CD14-positive monocyte (primary cell): ENCODE results near the gene ATP6V0A4. TPM values are rescaled to one million over a fixed set of nuclear protein-coding genes. Genes with fewer than 3 reads are reported as not detected.
"Not testable (repeated sequence)": the region's sequence is repeated elsewhere in the genome, so short reads cannot be mapped to it uniquely, and the experiment has no call there.

ENCODE experiments used
- DNase-seq, 3 donors: peaks; one replicate each; pipeline ENCODE4 v3.0.0-alpha.2; 2011 to 2022
- H2AFZ ChIP-seq: 2 replicates; pipeline ENCODE4 v1.6.0; 2012; ENCODE audit warnings: mild to moderate bottlenecking, low read depth, low read length, inconsistent platforms; ENCODE audit not compliant: insufficient read depth, poor library complexity, severe bottlenecking
- H3K27ac ChIP-seq, 2 donors: 1 replicate in 1 of 2; 2 replicates in 1 of 2; pipeline ENCODE4 v1.5.1; 2012 to 2013; ENCODE audit warnings: low read length in 2 of 2, control low read depth in 1 of 2, inconsistent platforms in 1 of 2, low read depth in 1 of 2, mild to moderate bottlenecking in 1 of 2
- H3K27me3 ChIP-seq, 2 donors: one replicate each; pipeline versions ENCODE4 v1.6.0 to v1.6.1; 2011 to 2013; ENCODE audit warnings: low read length in 2 of 2; ENCODE audit not compliant: control insufficient read depth in 2 of 2, insufficient read depth in 2 of 2
- H3K36me3 ChIP-seq, 2 donors: replicated peaks in 1 of 2; 1 replicate in 1 of 2; 2 replicates in 1 of 2; pipeline versions ENCODE4 v1.5.1 to v1.6.1; 2012 to 2013; ENCODE audit warnings: low read length in 2 of 2, control low read depth in 1 of 2, inconsistent platforms in 1 of 2, mild to moderate bottlenecking in 1 of 2; ENCODE audit not compliant: insufficient read depth in 2 of 2, control insufficient read depth in 1 of 2
- H3K4me1 ChIP-seq, 2 donors: 1 replicate in 1 of 2; 2 replicates in 1 of 2; pipeline versions ENCODE4 v1.5.1 to v1.6.1; 2012 to 2013; ENCODE audit warnings: low read length in 2 of 2, control low read depth in 1 of 2, inconsistent platforms in 1 of 2, mild to moderate bottlenecking in 1 of 2, moderate library complexity in 1 of 2; ENCODE audit not compliant: insufficient read depth in 2 of 2, control insufficient read depth in 1 of 2
- H3K4me2 ChIP-seq: replicated peaks from 2 replicates; pipeline ENCODE3; 2012; ENCODE audit warnings: low read length, moderate library complexity, mild to moderate bottlenecking; ENCODE audit not compliant: poor library complexity, severe bottlenecking; ENCODE audit errors: extremely low read depth
- H3K4me3 ChIP-seq, 3 experiments: fragments of 200-600 bp in 1 of 3; sonication (generic) in 1 of 3; replicated peaks in 1 of 3; 1 replicate in 2 of 3; 2 replicates in 1 of 3; pipeline ENCODE4 v1.5.1; 2011 to 2013; ENCODE audit warnings: low read length in 3 of 3, mild to moderate bottlenecking in 3 of 3, control low read depth in 2 of 3, low read depth in 2 of 3, inconsistent platforms in 1 of 3, moderate library complexity in 1 of 3
- H3K79me2 ChIP-seq: 2 replicates; pipeline ENCODE4 v1.6.0; 2012; ENCODE audit warnings: mild to moderate bottlenecking, control low read depth, inconsistent platforms, low read length, moderate library complexity; ENCODE audit not compliant: insufficient read depth
- H3K9ac ChIP-seq: 2 replicates; pipeline ENCODE4 v1.6.0; 2017; ENCODE audit warnings: low read length, mild to moderate bottlenecking; ENCODE audit not compliant: insufficient read depth, poor library complexity, severe bottlenecking
- H3K9me3 ChIP-seq, 2 donors: replicated peaks in 1 of 2; 1 replicate in 1 of 2; 2 replicates in 1 of 2; pipeline versions ENCODE4 v1.5.1 to v1.6.1; 2012 to 2013; ENCODE audit warnings: low read length in 2 of 2, control low read depth in 1 of 2; ENCODE audit not compliant: control insufficient read depth in 1 of 2, insufficient read depth in 1 of 2
- H4K20me1 ChIP-seq: 2 replicates; pipeline ENCODE4 v1.6.0; 2012; ENCODE audit warnings: mild to moderate bottlenecking, low read length, control low read depth, moderate library complexity; ENCODE audit not compliant: insufficient read depth
- H3K27ac Mint-ChIP-seq, 7 donors: one replicate each; pipeline ENCODE4 v1.8.0; 2020; ENCODE audit warnings: mild to moderate bottlenecking in 7 of 7, mixed read lengths in 7 of 7, moderate library complexity in 6 of 7, inconsistent platforms in 2 of 7
- H3K27me3 Mint-ChIP-seq, 3 donors: one replicate each; pipeline ENCODE4 v1.8.0; 2021 to 2022; ENCODE audit warnings: low read depth in 3 of 3, mild to moderate bottlenecking in 3 of 3, mixed read lengths in 3 of 3, moderate library complexity in 3 of 3, inconsistent platforms in 1 of 3
- H3K36me3 Mint-ChIP-seq, 2 donors: one replicate each; pipeline ENCODE4 v1.8.0; 2020; ENCODE audit warnings: mixed read lengths in 2 of 2, inconsistent platforms in 1 of 2, mild to moderate bottlenecking in 1 of 2
- H3K4me1 Mint-ChIP-seq: one replicate; pipeline ENCODE4 v1.8.0; 2020; ENCODE audit warnings: mild to moderate bottlenecking, mixed read lengths
- H3K4me3 Mint-ChIP-seq, 2 donors: one replicate each; pipeline ENCODE4 v1.8.0; 2020; ENCODE audit warnings: mild to moderate bottlenecking in 2 of 2, mixed read lengths in 2 of 2, moderate library complexity in 1 of 2
- H3K9me3 Mint-ChIP-seq, 7 donors: one replicate each; pipeline ENCODE4 v1.8.0; 2020 to 2022; ENCODE audit warnings: mixed read lengths in 7 of 7, mild to moderate bottlenecking in 6 of 7, moderate library complexity in 6 of 7, inconsistent platforms in 2 of 7
- CTCF ChIP-seq: fragments of 200-600 bp; IDR thresholded peaks from one replicate; pipeline ENCODE4 v1.8.0; 2022; ENCODE audit warnings: antibody characterized with exemption, mild to moderate bottlenecking
- WGBS: methylation state at CpG from one replicate; pipeline ENCODE4 v1.1.5; 2013; ENCODE audit warnings: missing lambda C conversion rate; ENCODE audit not compliant: insufficient coverage; 5-methylcytosine and 5-hydroxymethylcytosine counted together
- intact Hi-C, 2 donors: fragments of 100-400 bp; cut with micrococcal nuclease; formaldehyde crosslinking; loops; one replicate each; pipeline versions ENCODE4 v1.15.0 to v1.15.1; 2023
- polyA plus RNA-seq, 3 donors: library from polyadenylated mRNA; depleted of rRNA in 1 of 3; unstranded in 2 of 3; stranded (reverse) in 1 of 3; fragments of 300-500 nt in 2 of 3; fragments of >200 nt in 1 of 3; fragmentation: Illumina TruSeq in 2 of 3; gene quantifications; 1 replicate in 2 of 3; 2 replicates in 1 of 3; pipeline ENCODE4 v1.2.3, GENCODE V29; 2012 to 2021

Gene ATP6V0A4
- polyA plus RNA-seq, 3 donors, result not detected

DNA sequence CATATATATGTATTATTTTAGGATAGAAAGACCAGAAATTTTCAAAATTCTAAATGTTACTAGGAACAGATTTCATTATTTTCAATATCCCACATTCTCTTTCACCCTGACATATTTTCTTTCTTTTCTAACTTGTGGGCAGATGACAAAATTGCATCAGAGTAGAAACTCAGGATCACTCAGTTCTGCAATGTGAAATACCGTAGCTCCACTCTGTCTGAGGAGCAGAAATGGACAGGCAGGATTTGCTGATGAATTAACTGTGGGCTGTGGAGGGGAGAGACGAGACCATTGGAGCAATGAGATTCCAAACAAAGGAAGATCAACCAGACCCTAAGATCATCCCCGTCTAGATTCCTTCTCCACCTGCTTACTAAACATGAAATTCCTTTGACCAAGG lies 59.9 kb downstream of the ATP6V0A4 start:
- Histone ChIP-seq H3K79me2 (no peaks in the 10 kb centered on the region), H2AFZ (no peak overlapping the region), H3K4me1 (no peaks in the 10 kb centered on the region), H3K36me3 (no peaks in the 10 kb centered on the region), H3K9ac (no peak overlapping the region), H3K27ac (no peak overlapping the region), H3K4me2 (no peak overlapping the region), H3K4me3 (no peak overlapping the region), H4K20me1 (no peaks in the 10 kb centered on the region), H3K27me3 (no peaks in the 10 kb centered on the region), H3K9me3 (no peaks in the 10 kb centered on the region)
- intact Hi-C loops, result loop anchor here (2.0 to 10.0 kb wide), 3 partner anchors 576 to 835 kb away; no protein-coding TSS in a partner anchor
- 100% methylated on average over 1 of the region's 3 CpGs for WGBS
- H3K27ac Mint-ChIP-seq, result no peak overlapping the region
- H3K4me3 Mint-ChIP-seq, result no peak overlapping the region
- no peak for TF ChIP-seq CTCF
- no peaks in the 10 kb centered on the region for H3K36me3 Mint-ChIP-seq
- H3K9me3 Mint-ChIP-seq, result no peaks in the 10 kb centered on the region
- H3K4me1 Mint-ChIP-seq, result peaks cover 7% of the 10 kb centered on the region
- DNase-seq, result no peak
- H3K27me3 Mint-ChIP-seq, result peaks cover 0 to 5% (median 1%) of the 10 kb centered on the region in 3 donors

- DNase-seq, result no peak
- intact Hi-C loops, result loop anchor here in 1 of 2 donors (5.0 to 10.0 kb wide), 2 partner anchors 573 to 831 kb away; no protein-coding TSS in a partner anchor
These were observed 62.6 kb downstream of the ATP6V0A4 start for GRCh38 chr7:138735399-138735798.

DNA sequence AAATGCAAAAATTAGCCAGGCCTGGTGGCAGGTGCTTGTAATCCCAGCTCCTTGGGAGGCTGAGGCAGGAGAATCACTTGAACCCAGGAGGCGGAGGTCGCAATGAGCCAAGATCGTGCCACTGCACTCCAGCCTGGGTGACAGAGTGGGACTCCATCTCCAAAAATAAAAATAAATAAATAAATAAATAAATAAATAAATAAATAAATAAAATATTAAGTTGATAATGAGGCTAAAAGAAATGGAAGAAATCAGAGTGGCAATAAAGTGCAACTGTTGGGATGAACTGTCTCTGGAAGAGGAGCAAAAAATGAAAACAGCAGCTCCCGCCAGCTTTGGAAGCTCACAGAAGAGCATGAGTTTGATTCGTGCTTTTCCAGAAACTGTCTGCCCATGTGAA lies 66.3 kb downstream of the ATP6V0A4 start:
- intact Hi-C loops, result loop anchor here in 1 of 2 donors (10.0 kb wide), 1 partner anchor 827 kb away; no protein-coding TSS in a partner anchor
- H3K4me3 Mint-ChIP-seq, H3K9me3 ChIP-seq, H3K27ac ChIP-seq, H3K4me3 ChIP-seq, H3K9ac ChIP-seq, H3K4me1 Mint-ChIP-seq, H3K27ac Mint-ChIP-seq, H3K27me3 Mint-ChIP-seq, H3K27me3 ChIP-seq, DNase-seq, H3K4me2 ChIP-seq, H3K79me2 ChIP-seq, H3K4me1 ChIP-seq, H3K36me3 ChIP-seq, H2AFZ ChIP-seq, H4K20me1 ChIP-seq, H3K9me3 Mint-ChIP-seq, H3K36me3 Mint-ChIP-seq: not testable (repeated sequence)
- WGBS, result no CpG with 5 or more reads among the region's 5 CpGs

More at GRCh38 chr7:138735399-138735798, 62.6 kb downstream of the ATP6V0A4 start:
- H3K4me3 Mint-ChIP-seq, result no peak overlapping the region
- H3K9me3 Mint-ChIP-seq, result peaks cover 0 to 2% (median 0%) of the 10 kb centered on the region in 7 donors
- H3K4me1 Mint-ChIP-seq, result peaks cover 7% of the 10 kb centered on the region
- no peaks in the 10 kb centered on the region for H3K36me3 Mint-ChIP-seq
- no peak overlapping the region for H3K4me2 ChIP-seq
- no peaks in the 10 kb centered on the region for H3K79me2 ChIP-seq
- H3K9me3 ChIP-seq, result no peaks in the 10 kb centered on the region
- no peak overlapping the region for H2AFZ ChIP-seq
- no peaks in the 10 kb centered on the region for H3K36me3 ChIP-seq
- no peak overlapping the region for H3K4me3 ChIP-seq
- H3K27ac ChIP-seq, result no peak overlapping the region
- 96% methylated on average over 5 of the region's 6 CpGs for WGBS
- H3K27ac Mint-ChIP-seq, result no peak overlapping the region
- no peaks in the 10 kb centered on the region for H4K20me1 ChIP-seq
- no peaks in the 10 kb centered on the region for H3K27me3 ChIP-seq
- H3K9ac ChIP-seq, result no peak overlapping the region
- H3K27me3 Mint-ChIP-seq, result peaks cover 0 to 8% (median 1%) of the 10 kb centered on the region in 3 donors
- no peak for TF ChIP-seq CTCF
- no peaks in the 10 kb centered on the region for H3K4me1 ChIP-seq
